Tibial nerve (tissue), 4 donors: ENCODE results near the gene ZNF697.

ENCODE experiments used
- EP300 ChIP-seq, 2 donors: sonication (generic); formaldehyde crosslinking; IDR thresholded peaks; one replicate each; pipeline ENCODE4 v1.6.1; 2017; ENCODE audit warnings: antibody characterized with exemption in 2 of 2, mild to moderate bottlenecking in 1 of 2
- TF ChIP-seq, protein P1 (sequence below), 5 experiments: fragments of 200-600 bp in 3 of 5; fragments of 450-650 bp in 2 of 5; sonication (generic) in 3 of 5; IDR thresholded peaks; one replicate each; pipeline ENCODE4 v1.5.1; 2016 to 2019; ENCODE audit warnings: antibody characterized with exemption in 5 of 5, mild to moderate bottlenecking in 3 of 5, moderate library complexity in 2 of 5

- TF ChIP-seq, protein P1, sequence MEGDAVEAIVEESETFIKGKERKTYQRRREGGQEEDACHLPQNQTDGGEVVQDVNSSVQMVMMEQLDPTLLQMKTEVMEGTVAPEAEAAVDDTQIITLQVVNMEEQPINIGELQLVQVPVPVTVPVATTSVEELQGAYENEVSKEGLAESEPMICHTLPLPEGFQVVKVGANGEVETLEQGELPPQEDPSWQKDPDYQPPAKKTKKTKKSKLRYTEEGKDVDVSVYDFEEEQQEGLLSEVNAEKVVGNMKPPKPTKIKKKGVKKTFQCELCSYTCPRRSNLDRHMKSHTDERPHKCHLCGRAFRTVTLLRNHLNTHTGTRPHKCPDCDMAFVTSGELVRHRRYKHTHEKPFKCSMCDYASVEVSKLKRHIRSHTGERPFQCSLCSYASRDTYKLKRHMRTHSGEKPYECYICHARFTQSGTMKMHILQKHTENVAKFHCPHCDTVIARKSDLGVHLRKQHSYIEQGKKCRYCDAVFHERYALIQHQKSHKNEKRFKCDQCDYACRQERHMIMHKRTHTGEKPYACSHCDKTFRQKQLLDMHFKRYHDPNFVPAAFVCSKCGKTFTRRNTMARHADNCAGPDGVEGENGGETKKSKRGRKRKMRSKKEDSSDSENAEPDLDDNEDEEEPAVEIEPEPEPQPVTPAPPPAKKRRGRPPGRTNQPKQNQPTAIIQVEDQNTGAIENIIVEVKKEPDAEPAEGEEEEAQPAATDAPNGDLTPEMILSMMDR (IDR thresholded peaks at IDR 0.05): no peak
- no peak for TF ChIP-seq EP300 (IDR thresholded peaks at IDR 0.05)
These were observed 12.2 kb downstream of the ZNF697 start for GRCh38 chr1:119635811-119636390.
